K562 (cell line): ENCODE results near the gene ANKRD34A. TPM values are rescaled to one million over a fixed set of nuclear protein-coding genes. Genes with fewer than 3 reads are reported as not detected.
"Not testable (repeated sequence)": the region's sequence is repeated elsewhere in the genome, so short reads cannot be mapped to it uniquely, and the experiment has no call there.

Experiments
- ARNT ChIP-seq, 2 experiments: fragments of 450-650 bp; IDR thresholded peaks; 2 replicates each; pipeline ENCODE4 v1.6.1; 2016; ENCODE audit warnings: mild to moderate bottlenecking in 1 of 2
- BCL6 ChIP-seq: fragments of 250-450 bp; sonication (Bioruptor Pico); IDR thresholded peaks from 2 replicates; pipeline ENCODE4 v1.4.0; 2020
- CREB1 ChIP-seq, 2 experiments: sonication (generic) in 1 of 2; formaldehyde crosslinking in 1 of 2; IDR thresholded peaks; 2 replicates each; pipeline versions ENCODE4 v1.6.1 to v1.8.0; 2012 to 2022; ENCODE audit warnings: inconsistent platforms in 1 of 2, mild to moderate bottlenecking in 1 of 2, missing genetic modification reagents in 1 of 2, moderate library complexity in 1 of 2
- DPF2 ChIP-seq: fragments of 450-650 bp; IDR thresholded peaks from 2 replicates; pipeline ENCODE4 v1.6.1; 2016
- JUND ChIP-seq, 2 experiments: IDR thresholded peaks; 2 replicates in 1 of 2; 3 replicates in 1 of 2; pipeline ENCODE4 v1.6.1; 2011; ENCODE audit warnings: borderline replicate concordance in 2 of 2, low read depth in 2 of 2, low read length in 2 of 2, improper control_type of control experiment in 1 of 2, missing biosample characterization in 1 of 2, missing genetic modification characterization in 1 of 2, missing genetic modification reagents in 1 of 2
- MTA2 ChIP-seq: fragments of 450-650 bp; IDR thresholded peaks from 2 replicates; pipeline ENCODE4 v1.6.1; 2016; ENCODE audit warnings: low read depth
- MTA3 ChIP-seq: fragments of 450-650 bp; formaldehyde crosslinking; IDR thresholded peaks from 2 replicates; pipeline ENCODE4 v1.6.1; 2017; ENCODE audit warnings: mild to moderate bottlenecking, borderline replicate concordance
- MXI1 ChIP-seq: IDR thresholded peaks from 2 replicates; pipeline ENCODE4 v1.6.1; 2011; ENCODE audit warnings: low read depth, mild to moderate bottlenecking, improper control_type of control experiment, low read length
- MYC ChIP-seq, 2 experiments: fragments of 250-450 bp in 1 of 2; sonication (Bioruptor Pico) in 1 of 2; IDR thresholded peaks; 2 replicates each; pipeline versions ENCODE4 v1.5.1 to v1.6.1; 2012 to 2021; ENCODE audit warnings: low read depth in 2 of 2, borderline replicate concordance in 1 of 2, improper control_type of control experiment in 1 of 2, low read length in 1 of 2, mild to moderate bottlenecking in 1 of 2, moderate library complexity in 1 of 2
- NFE2 ChIP-seq: IDR thresholded peaks from 2 replicates; pipeline ENCODE4 v1.6.1; 2014; ENCODE audit warnings: antibody characterized with exemption, low read depth
- SMARCE1 ChIP-seq: fragments of 450-650 bp; IDR thresholded peaks from 2 replicates; pipeline ENCODE4 v1.7.1; 2016; ENCODE audit warnings: mild to moderate bottlenecking
- TAL1 ChIP-seq: fragments of 450-650 bp; IDR thresholded peaks from 2 replicates; pipeline ENCODE4 v1.6.1; 2016; ENCODE audit warnings: mild to moderate bottlenecking
- ZNF24 ChIP-seq: fragments of 450-650 bp; IDR thresholded peaks from 2 replicates; pipeline ENCODE4 v1.6.1; 2016
- polyA plus RNA-seq, 8 experiments: library from polyadenylated mRNA; depleted of rRNA in 4 of 8; stranded (reverse) in 5 of 8; unstranded in 3 of 8; fragments of >200 nt; fragmentation: Nextera tagmentation in 2 of 8; fragmentation: Illumina TruSeq in 1 of 8; extraction: Ambion mirVana in 2 of 8; extraction: Trizol in 1 of 8; gene quantifications; 2 replicates each; pipeline versions ENCODE4 v1.2.1 to v1.2.3, GENCODE V29; 2011 to 2014; ENCODE audit warnings: inconsistent platforms in 1 of 8, missing spikeins in 1 of 8
- total RNA-seq, 7 experiments: library from RNA; depleted of rRNA in 6 of 7; stranded (reverse); fragments of >200 nt in 6 of 7; fragmentation: Illumina TruSeq in 2 of 7; extraction: Trizol in 2 of 7; gene quantifications; 2 replicates each; pipeline versions ENCODE4 v1.2.1 to v1.2.3, GENCODE V29; 2011 to 2021; ENCODE audit warnings: low replicate concordance in 1 of 7
- TF ChIP-seq, protein P1 (sequence below), 2 experiments: fragments of 450-650 bp; IDR thresholded peaks; 2 replicates each; pipeline ENCODE4 v1.6.1; 2016; ENCODE audit warnings: mild to moderate bottlenecking in 2 of 2, borderline replicate concordance in 1 of 2, low read depth in 1 of 2, moderate library complexity in 1 of 2
- TF ChIP-seq, protein P2 (sequence below): fragments of 450-650 bp; IDR thresholded peaks from 2 replicates; pipeline ENCODE4 v1.6.1; 2018; ENCODE audit not compliant: partially characterized antibody

The ANKRD34A gene
- total and polyA plus RNA-seq, 9 of the 15 experiments (the other 6 are each of a cell fraction or from before 2014, with no cell fraction given) = 0.06 to 1.6 (median 0.43) TPM

- TF ChIP-seq, protein P1, sequence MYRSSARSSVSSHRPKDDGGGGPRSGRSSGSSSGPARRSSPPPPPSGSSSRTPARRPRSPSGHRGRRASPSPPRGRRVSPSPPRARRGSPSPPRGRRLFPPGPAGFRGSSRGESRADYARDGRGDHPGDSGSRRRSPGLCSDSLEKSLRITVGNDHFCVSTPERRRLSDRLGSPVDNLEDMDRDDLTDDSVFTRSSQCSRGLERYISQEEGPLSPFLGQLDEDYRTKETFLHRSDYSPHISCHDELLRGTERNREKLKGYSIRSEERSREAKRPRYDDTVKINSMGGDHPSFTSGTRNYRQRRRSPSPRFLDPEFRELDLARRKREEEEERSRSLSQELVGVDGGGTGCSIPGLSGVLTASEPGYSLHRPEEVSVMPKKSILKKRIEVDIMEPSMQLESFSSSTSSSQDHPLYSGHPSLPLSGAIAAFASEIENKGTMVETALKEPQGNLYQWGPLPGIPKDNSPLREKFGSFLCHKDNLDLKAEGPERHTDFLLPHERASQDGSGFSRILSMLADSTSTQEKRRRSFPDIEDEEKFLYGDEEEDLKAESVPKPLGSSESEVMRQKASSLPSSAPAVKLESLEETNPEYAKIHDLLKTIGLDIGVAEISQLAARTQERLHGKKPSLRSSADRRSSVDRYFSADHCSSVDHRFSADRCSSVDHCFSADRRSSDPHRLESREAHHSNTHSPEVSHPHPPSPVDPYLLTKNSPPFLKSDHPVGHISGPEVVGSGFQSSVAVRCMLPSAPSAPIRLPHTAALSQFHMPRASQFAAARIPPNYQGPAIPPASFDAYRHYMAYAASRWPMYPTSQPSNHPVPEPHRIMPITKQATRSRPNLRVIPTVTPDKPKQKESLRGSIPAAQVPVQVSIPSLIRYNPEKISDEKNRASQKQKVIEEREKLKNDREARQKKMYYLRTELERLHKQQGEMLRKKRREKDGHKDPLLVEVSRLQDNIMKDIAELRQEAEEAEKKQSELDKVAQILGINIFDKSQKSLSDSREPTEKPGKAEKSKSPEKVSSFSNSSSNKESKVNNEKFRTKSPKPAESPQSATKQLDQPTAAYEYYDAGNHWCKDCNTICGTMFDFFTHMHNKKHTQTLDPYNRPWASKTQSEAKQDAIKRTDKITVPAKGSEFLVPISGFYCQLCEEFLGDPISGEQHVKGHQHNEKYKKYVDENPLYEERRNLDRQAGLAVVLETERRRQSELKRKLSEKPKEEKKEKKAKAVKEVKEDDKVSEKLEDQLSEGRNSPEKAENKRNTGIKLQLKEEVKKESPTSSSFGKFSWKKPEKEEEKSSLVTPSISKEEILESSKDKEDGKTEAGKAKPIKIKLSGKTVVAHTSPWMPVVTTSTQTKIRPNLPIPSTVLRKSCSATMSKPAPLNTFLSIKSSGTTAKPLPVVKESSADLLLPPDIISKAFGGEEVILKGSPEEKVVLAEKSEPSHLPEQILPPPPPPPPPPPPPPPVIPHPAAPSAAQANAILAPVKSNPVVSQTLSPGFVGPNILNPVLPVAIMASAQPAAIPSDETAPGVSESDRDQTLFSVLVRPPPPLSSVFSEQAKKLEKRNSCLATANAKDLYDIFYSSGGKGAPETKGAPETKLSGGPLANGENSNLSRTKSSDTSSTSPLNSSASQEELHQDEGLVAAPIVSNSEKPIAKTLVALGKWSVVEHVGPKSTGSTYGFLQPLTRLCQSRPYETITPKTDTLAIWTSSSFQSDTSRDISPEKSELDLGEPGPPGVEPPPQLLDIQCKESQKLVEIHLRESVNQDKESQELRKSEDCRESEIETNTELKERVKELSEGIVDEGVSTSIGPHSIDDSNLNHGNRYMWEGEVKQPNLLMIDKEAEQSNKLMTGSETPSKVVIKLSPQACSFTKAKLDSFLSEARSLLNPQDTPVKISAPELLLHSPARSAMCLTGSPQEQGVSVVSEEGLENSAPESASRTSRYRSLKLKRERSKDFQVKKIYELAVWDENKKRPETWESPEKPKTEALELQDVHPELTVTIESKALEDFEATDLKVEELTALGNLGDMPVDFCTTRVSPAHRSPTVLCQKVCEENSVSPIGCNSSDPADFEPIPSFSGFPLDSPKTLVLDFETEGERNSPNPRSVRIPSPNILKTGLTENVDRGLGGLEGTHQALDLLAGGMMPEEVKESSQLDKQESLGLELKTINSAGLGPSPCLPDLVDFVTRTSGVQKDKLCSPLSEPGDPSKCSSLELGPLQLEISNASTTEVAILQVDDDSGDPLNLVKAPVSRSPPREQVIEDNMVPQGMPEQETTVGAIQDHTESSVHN (IDR thresholded peaks at IDR 0.05; ENCODE audit: borderline replicate concordance in 1 of 2, low read depth in 1 of 2) = peak in 1 of 2 experiments; percentile 45; a peak in 1 of 4 replicates
- TF ChIP-seq DPF2 (peak; percentile 94), SMARCE1 (peak; percentile 97), CREB1 (IDR thresholded peaks at IDR 0.05) (peak; percentile 39; the same call in 1 of the 2 replicates), CREB1 (CRISPR knock-in tag; IDR thresholded peaks at IDR 0.05) (peak; percentile 58; the same call in 1 of the 2 replicates), MXI1 (peak; percentile 49; the same call in 1 of the 2 replicates), MTA3 (peak; percentile 90; the same call in 1 of the 2 replicates), ARNT (IDR thresholded peaks at IDR 0.05) (peak; percentile 37 to 92; a peak in 3 of 4 replicates), BCL6 (CRISPR knock-in tag) (peak; percentile 14; the same call in 1 of the 2 replicates), JUND (IDR thresholded peaks at IDR 0.05; ENCODE audit: borderline replicate concordance, low read depth, low read length) (peak; percentile 64), TAL1 (peak; percentile 96), ZNF24 (peak; percentile 49; the same call in 1 of the 2 replicates), NFE2 (peak; percentile 8; the same call in 1 of the 2 replicates), MYC (IDR thresholded peaks at IDR 0.05; ENCODE audit: low read depth, low read length) (peak; percentile 83), MYC (CRISPR knock-in tag; IDR thresholded peaks at IDR 0.05; ENCODE audit: borderline replicate concordance, low read depth) (0 out of 2 replicates have a peak, but pooled peaks have one; percentile 9), MTA2 (peak; percentile 90)
- TF ChIP-seq, protein P2, sequence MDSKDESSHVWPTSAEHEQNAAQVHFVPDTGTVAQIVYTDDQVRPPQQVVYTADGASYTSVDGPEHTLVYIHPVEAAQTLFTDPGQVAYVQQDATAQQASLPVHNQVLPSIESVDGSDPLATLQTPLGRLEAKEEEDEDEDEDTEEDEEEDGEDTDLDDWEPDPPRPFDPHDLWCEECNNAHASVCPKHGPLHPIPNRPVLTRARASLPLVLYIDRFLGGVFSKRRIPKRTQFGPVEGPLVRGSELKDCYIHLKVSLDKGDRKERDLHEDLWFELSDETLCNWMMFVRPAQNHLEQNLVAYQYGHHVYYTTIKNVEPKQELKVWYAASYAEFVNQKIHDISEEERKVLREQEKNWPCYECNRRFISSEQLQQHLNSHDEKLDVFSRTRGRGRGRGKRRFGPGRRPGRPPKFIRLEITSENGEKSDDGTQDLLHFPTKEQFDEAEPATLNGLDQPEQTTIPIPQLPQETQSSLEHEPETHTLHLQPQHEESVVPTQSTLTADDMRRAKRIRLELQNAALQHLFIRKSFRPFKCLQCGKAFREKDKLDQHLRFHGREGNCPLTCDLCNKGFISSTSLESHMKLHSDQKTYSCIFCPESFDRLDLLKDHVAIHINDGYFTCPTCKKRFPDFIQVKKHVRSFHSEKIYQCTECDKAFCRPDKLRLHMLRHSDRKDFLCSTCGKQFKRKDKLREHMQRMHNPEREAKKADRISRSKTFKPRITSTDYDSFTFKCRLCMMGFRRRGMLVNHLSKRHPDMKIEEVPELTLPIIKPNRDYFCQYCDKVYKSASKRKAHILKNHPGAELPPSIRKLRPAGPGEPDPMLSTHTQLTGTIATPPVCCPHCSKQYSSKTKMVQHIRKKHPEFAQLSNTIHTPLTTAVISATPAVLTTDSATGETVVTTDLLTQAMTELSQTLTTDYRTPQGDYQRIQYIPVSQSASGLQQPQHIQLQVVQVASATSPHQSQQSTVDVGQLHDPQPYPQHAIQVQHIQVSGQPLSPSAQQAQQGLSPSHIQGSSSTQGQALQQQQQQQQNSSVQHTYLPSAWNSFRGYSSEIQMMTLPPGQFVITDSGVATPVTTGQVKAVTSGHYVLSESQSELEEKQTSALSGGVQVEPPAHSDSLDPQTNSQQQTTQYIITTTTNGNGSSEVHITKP = peak; percentile 36
- not testable (repeated sequence) for TF ChIP-seq JUND (tag; IDR thresholded peaks at IDR 0.05; ENCODE audit: borderline replicate concordance, low read depth, low read length)
Measured at GRCh38 chr1:145932522-145933009, 31.8 kb downstream of the ANKRD34A start (continued).
